Measurements from ENCODE around the gene GET4.
"Not testable (repeated sequence)": the region's sequence is repeated elsewhere in the genome, so short reads cannot be mapped to it uniquely, and the experiment has no call there.

Gene GET4

GRCh38 chr7:930975-931758 is 54.8 kb downstream of the GET4 start:
- DNase-seq: no peak

- DNase-seq: no peak
Measured at GRCh38 chr7:931871-932650, 55.7 kb downstream of the GET4 start.

GRCh38 chr7:932651-932975 is 56.3 kb downstream of the GET4 start:
- no peak for DNase-seq

GRCh38 chr7:934469-935163 is 58.3 kb downstream of the GET4 start:
- DNase-seq: no peak

GRCh38 chr7:935164-935873 is 59.0 kb downstream of the GET4 start:
- DNase-seq: no peak

- no peak for DNase-seq
Measured at GRCh38 chr7:935874-936385, 59.6 kb downstream of the GET4 start.

- no peak for DNase-seq
Measured at GRCh38 chr7:936386-937054, 60.2 kb downstream of the GET4 start.

GRCh38 chr7:937856-938484 is 61.6 kb downstream of the GET4 start:
- DNase-seq: no peak

GRCh38 chr7:938546-939185 is 62.3 kb downstream of the GET4 start:
- no peak for DNase-seq

- no peak for DNase-seq
Measured at GRCh38 chr7:939843-940242, 63.5 kb downstream of the GET4 start.

GRCh38 chr7:940599-941408 is 64.5 kb downstream of the GET4 start:
- no peak for DNase-seq

- not testable (repeated sequence) for DNase-seq
Measured at GRCh38 chr7:943793-944192, 67.4 kb downstream of the GET4 start.

GRCh38 chr7:944744-945143 is 68.4 kb downstream of the GET4 start:
- no peak for DNase-seq

- DNase-seq: no peak
Measured at GRCh38 chr7:945147-945555, 68.8 kb downstream of the GET4 start.

GRCh38 chr7:945556-946255 is 69.4 kb downstream of the GET4 start:
- no peak for DNase-seq
